Central memory CD8-positive, alpha-beta T cell (primary cell): ENCODE results near the gene NKD2.

Experiments used
- ATAC-seq: fragments of 150-1000 bp; cut with Tn5 transposase; replicated peaks from 2 replicates; pipeline ENCODE4 v1.10.0; 2022; ENCODE audit warnings: mild to moderate bottlenecking, moderate FRiP score, moderate number of reproducible peaks; ENCODE audit not compliant: poor library complexity, severe bottlenecking; ENCODE audit errors: extremely low read depth
- DNase-seq, 2 donors: peaks; one replicate each; pipeline ENCODE4 v3.0.0; 2021; ENCODE audit warnings: low spot score in 2 of 2
- H3K27ac Mint-ChIP-seq: one replicate; pipeline ENCODE4 v1.8.0; 2022; ENCODE audit warnings: low read depth, mild to moderate bottlenecking, moderate library complexity, mixed read lengths
- H3K27me3 Mint-ChIP-seq: one replicate; pipeline ENCODE4 v1.8.0; 2022; ENCODE audit warnings: mixed read lengths
- H3K36me3 Mint-ChIP-seq: one replicate; pipeline ENCODE4 v1.8.0; 2022; ENCODE audit warnings: mild to moderate bottlenecking, moderate library complexity, mixed read lengths; ENCODE audit not compliant: insufficient read depth
- H3K4me1 Mint-ChIP-seq: one replicate; pipeline ENCODE4 v1.8.0; 2022; ENCODE audit warnings: mixed read lengths
- H3K4me3 Mint-ChIP-seq: one replicate; pipeline ENCODE4 v1.8.0; 2022; ENCODE audit warnings: mild to moderate bottlenecking, moderate library complexity, mixed read lengths
- H3K9me3 Mint-ChIP-seq: one replicate; pipeline ENCODE4 v1.8.0; 2022; ENCODE audit warnings: mixed read lengths

The NKD2 gene

DNA sequence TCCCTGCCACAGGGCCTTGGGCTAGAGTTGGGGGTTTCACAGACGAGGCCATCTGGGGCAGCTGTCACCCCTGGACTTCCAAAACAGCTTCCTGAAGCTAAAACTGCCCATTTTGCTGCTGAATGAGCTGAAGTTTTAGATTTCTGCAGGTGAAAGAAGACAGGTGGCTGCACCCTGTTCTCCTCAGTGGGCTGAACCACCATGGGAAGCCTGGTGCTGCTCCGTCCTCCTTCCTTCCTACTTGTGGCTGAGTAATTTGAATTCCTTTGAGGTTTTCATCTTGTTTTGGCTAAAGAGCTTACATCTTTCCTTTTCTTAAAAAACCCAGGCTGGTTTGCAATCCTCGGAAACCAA is 5.3 kb downstream of the NKD2 start:
- no peak overlapping the region for H3K4me3 Mint-ChIP-seq
- no peak overlapping the region for H3K27ac Mint-ChIP-seq
- ATAC-seq (no peak), DNase-seq (no peak)
- H3K9me3 Mint-ChIP-seq, result no peaks in the 10 kb centered on the region
- H3K36me3 Mint-ChIP-seq, result no peaks in the 10 kb centered on the region
- H3K4me1 Mint-ChIP-seq, result no peaks in the 10 kb centered on the region
- peaks cover 26% of the 10 kb centered on the region for H3K27me3 Mint-ChIP-seq

DNA sequence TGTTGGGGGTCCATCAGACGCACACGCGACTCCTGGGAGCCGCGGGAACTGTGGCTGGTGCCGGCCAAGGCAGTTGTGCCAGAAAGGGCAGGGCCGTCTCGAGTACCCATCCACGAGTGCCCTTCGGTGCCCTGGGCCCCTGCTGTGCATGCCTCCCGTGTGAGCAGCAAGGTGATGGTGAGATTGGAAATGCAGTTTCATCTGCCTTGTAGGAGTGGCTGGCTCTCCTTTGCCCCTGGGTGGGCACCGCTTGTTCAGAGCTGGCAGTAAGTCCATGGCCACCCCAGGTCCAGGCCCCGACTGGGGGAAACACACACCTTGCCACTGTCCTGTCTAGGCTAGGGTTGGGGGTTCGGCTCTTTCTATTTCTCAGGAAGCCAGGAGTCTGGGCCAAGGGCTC is 5.7 kb downstream of the NKD2 start:
- Mint-ChIP-seq H3K27me3 (peaks cover 26% of the 10 kb centered on the region), H3K4me3 (no peak overlapping the region), H3K4me1 (no peaks in the 10 kb centered on the region), H3K27ac (no peak overlapping the region), H3K9me3 (no peaks in the 10 kb centered on the region), H3K36me3 (no peaks in the 10 kb centered on the region)
- DNase-seq (no peak), ATAC-seq (no peak)

DNA sequence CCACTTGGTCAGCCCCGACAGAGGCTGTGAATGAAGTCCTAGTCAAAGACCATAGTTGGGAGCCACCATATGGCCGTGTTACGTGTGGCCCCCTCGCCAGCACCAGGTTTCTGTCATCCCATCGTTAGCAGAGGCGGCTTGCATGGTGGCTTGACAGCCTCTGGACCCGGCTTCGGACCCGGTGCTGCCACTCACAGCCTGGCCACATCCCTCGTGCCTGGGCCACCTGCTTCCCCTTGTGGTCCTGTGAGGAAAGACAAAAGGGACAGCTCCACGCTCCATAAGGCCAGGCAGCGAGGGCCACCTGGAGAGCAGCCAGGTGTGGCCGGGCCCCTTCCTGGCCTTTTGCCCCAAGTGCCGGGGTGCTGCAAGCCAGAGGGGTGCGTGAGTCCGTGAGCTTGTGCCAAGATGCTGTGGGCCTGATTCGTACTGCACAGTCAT is 6.2 kb downstream of the NKD2 start:
- ATAC-seq (no peak), DNase-seq (no peak)
- Mint-ChIP-seq H3K36me3 (no peaks in the 10 kb centered on the region), H3K27me3 (peaks cover 22% of the 10 kb centered on the region), H3K27ac (no peak overlapping the region), H3K4me1 (no peaks in the 10 kb centered on the region), H3K9me3 (no peaks in the 10 kb centered on the region), H3K4me3 (no peak overlapping the region)

DNA sequence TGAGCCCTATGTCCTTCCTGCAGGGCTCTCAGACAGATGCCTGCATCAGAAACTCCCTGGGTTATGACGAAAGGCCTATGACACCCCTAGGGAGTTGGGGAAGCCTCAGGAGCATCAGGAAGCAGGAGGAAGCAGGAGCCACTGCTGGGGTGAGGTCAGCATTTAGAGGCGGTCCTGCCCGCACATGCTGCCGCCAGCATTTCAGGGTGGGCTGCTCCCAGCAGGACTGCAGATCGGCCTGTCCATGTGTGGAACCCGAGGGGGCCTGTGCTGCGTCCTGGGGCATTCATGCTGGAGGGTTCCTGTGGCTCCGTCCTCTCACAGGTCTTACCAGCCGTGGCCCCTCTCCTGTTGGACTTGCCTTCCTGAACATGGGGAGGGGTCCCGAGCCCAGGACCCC is 6.9 kb downstream of the NKD2 start:
- no peaks in the 10 kb centered on the region for H3K36me3 Mint-ChIP-seq
- H3K4me1 Mint-ChIP-seq, result no peaks in the 10 kb centered on the region
- no peak overlapping the region for H3K27ac Mint-ChIP-seq
- no peak for ATAC-seq
- H3K4me3 Mint-ChIP-seq, result no peak overlapping the region
- no peak for DNase-seq
- H3K27me3 Mint-ChIP-seq, result peaks cover 15% of the 10 kb centered on the region
- H3K9me3 Mint-ChIP-seq, result no peaks in the 10 kb centered on the region

DNA sequence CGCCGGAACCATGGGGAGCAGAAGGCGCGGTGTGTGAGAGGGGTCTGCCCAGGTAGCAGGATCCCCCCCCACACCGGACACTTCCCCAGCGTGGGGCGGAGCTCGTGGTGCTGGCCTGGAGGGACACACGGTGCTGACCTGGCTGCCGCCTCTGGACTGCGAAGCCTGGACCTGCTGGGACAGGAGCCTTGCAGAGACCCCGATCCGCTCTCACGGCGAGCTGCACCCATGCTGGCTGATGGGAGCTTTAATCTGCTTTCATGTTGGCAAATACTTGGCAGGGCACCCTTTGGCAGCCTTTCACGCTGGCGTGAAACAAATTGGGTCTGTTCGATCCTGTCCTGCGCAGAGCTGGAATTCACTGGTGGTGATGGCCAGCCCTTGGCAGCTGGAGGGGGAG is 7.4 kb downstream of the NKD2 start:
- ATAC-seq (no peak), DNase-seq (no peak)
- Mint-ChIP-seq H3K4me3 (no peak overlapping the region), H3K9me3 (no peaks in the 10 kb centered on the region), H3K27ac (no peak overlapping the region), H3K4me1 (no peaks in the 10 kb centered on the region), H3K27me3 (peaks cover 10% of the 10 kb centered on the region), H3K36me3 (no peaks in the 10 kb centered on the region)

DNA sequence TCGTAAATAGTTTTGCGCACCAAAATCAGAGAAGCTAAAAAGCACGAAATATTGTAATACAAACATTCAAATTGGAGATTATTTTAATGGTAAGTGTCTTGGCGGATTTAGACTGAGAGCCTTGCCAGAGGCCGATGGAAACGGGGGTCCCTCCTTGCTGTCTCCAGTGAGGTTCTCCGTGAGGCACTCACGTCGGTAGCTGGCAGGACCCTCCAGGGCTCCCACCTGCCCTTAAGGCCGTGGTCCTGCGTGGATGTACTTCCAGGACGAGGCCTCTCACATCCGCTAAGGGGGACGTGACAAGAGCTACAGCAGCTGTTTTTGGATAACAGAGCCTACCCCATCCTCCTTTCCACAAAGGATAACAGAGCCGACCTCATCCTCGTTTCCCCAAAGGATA is 7.9 kb downstream of the NKD2 start:
- peaks cover 1% of the 10 kb centered on the region for H3K36me3 Mint-ChIP-seq
- no peaks in the 10 kb centered on the region for H3K4me1 Mint-ChIP-seq
- H3K4me3 Mint-ChIP-seq, result no peak overlapping the region
- peaks cover 6% of the 10 kb centered on the region for H3K27me3 Mint-ChIP-seq
- H3K27ac Mint-ChIP-seq, result no peak overlapping the region
- ATAC-seq (no peak), DNase-seq (no peak)
- H3K9me3 Mint-ChIP-seq, result no peaks in the 10 kb centered on the region

DNA sequence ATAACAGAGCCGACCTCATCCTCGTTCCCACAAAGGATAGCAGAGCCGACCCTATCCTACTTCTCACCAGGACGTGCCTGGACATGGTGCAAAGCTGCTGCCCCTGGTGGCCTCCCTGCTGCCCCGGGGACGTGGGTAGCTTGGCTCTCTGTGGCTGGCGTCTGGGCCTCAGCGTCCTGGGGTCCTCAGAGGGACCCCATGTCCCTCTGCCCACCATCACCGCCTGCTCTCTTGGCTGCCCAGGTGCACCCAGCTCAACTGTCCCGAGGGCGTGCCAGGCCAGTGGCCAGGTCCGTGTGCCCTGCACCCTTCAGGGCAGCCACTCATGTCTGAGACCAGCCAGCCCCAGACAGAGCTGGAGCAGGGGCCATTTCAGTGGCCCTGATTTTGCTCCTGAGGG is 8.5 kb downstream of the NKD2 start:
- Mint-ChIP-seq H3K4me1 (no peaks in the 10 kb centered on the region), H3K4me3 (no peak overlapping the region), H3K27me3 (no peaks in the 10 kb centered on the region), H3K36me3 (peaks cover 1% of the 10 kb centered on the region), H3K27ac (no peak overlapping the region), H3K9me3 (no peaks in the 10 kb centered on the region)
- no peak for DNase-seq
- ATAC-seq, result no peak

DNA sequence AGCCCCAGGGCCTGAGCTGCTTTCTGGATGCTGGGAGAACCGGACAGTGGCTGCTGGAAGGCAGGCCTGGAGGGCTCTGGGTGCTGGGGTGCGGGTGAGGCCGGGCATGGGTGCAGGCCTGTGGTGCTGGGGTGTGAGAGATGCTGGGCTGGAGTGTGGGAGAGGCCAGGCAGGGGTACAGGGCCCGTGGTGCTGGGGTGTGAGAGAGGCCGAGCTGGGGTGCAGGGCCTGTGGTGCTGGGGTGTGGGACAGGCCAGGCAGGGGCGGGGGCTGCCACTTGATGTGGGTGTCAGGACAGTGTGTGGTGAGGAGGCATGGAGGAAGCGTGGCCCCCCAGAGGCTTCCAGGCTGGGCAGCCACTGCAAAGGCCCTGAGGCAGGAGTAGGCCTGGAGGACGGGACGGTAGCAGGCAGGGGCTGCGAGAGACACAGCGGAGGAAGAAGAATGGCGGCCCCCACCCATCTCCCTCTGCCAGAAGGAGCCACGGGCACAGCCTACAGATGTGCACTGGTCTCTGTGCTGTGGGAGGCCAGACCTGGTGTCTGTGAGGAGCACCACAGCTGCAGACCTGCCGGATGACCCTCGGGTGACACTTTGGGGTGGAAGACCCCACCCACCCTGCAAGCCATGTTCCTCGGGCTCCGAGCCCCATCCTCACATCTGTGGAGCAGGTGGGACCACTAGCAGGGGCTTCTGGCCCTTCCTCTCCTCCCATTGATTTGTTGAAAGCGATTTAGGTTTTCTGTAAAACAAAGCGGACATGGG is 9.3 kb downstream of the NKD2 start:
- H3K27ac Mint-ChIP-seq, result no peak overlapping the region
- DNase-seq, result no peak
- H3K4me3 Mint-ChIP-seq, result no peak overlapping the region
- H3K36me3 Mint-ChIP-seq, result peaks cover 1% of the 10 kb centered on the region
- no peak for ATAC-seq
- H3K4me1 Mint-ChIP-seq, result no peaks in the 10 kb centered on the region
- H3K9me3 Mint-ChIP-seq, result no peaks in the 10 kb centered on the region
- no peaks in the 10 kb centered on the region for H3K27me3 Mint-ChIP-seq

DNA sequence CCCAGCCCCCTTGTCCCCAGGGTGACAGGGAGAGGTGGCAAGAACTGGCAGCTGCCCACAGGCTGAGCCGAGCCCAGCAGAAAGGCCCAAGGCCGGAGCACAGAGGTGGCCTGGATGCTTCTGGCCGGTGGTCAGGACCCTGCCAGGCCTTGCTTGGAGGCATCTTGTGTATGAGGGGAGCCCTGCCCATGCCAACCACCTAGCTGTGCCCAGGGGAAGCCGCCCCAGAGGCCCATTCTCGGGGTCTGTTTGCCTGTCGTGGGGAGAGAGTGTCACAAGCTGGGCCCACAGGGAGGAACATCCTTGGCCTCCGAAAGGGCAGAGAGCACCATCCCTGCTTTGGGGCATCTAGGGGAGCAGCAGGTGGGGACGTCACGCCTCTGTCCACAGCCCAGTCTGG is 10.0 kb downstream of the NKD2 start:
- no peak overlapping the region for H3K27ac Mint-ChIP-seq
- H3K36me3 Mint-ChIP-seq, result peaks cover 1% of the 10 kb centered on the region
- ATAC-seq (no peak), DNase-seq (no peak)
- H3K4me3 Mint-ChIP-seq, result no peak overlapping the region
- H3K9me3 Mint-ChIP-seq, result no peaks in the 10 kb centered on the region
- H3K27me3 Mint-ChIP-seq, result no peaks in the 10 kb centered on the region
- H3K4me1 Mint-ChIP-seq, result no peaks in the 10 kb centered on the region

DNA sequence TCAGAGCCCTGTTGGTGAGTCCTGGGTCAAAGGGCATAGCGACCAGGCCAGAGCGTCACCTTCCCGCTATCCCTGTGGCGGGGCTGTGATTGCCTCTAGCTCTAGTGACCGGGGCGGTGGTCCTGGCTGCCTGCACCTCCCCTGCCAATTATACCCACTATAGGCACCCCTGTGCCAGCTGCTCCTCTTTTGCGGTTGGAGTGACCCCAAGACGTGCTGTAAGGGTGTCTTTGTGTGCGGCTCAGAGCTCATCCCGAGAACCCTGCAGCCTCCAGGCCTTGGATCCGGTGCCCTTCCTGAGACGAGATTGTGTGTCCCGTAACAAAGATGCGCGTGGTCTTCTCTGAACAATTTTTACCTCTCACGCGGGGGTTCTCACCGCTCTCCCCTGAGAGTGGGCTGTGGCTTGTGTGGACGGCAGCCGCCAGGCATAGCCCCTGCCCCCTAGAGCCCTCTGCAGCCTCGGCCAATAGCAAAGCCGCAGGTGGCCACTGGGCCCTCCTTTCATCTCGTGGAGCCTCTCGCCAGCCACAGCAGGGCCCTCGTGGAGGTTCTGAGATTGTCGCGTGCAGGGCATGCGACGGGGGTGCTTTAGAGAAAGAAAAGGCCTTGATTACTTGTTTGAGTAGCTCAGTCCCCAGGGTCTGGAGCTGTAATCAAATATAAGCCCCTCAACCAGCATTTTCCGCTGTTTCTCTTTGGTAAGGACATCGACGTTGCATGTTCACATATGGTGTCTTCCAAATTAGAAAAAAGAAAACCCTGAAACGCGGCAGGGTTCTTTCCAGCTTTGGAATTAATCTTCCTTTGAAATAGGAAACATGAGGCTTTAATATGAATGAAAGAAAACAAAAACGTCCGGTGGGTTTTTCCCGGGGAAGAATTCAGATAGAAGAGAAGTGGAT is 10.7 kb downstream of the NKD2 start:
- Mint-ChIP-seq H3K4me3 (no peak overlapping the region), H3K27me3 (no peaks in the 10 kb centered on the region), H3K9me3 (no peaks in the 10 kb centered on the region), H3K4me1 (no peaks in the 10 kb centered on the region), H3K36me3 (peaks cover 1% of the 10 kb centered on the region), H3K27ac (no peak overlapping the region)
- ATAC-seq (no peak), DNase-seq (no peak)

DNA sequence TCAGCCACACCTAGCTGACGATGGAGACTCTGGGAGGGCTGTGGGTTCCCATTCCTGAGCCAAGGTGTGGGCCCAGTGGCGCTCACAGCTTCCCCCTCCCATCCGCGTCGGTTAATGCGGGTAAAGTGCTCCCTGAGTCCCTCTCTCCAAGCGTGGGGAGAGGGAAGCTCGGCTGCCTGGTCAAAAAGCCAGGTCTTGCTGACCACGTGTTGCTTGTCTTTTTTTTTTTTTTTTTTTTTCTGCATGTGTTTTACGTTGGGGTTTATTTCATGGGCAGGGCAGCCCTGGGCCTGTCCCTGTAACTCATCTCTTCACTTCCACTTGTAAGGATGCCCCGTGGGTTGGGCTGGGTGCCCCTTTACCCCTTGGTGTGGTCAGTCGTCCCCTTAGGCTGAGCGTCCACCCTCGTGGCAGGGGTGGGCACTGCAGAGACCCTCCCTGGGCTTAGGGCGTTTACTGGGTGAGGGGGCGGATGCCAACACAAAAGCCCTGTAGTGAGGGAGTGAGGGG is 11.9 kb downstream of the NKD2 start:
- H3K36me3 Mint-ChIP-seq, result peaks cover 1% of the 10 kb centered on the region
- no peak for ATAC-seq
- peak overlapping the region; percentile 17 for H3K27ac Mint-ChIP-seq
- H3K27me3 Mint-ChIP-seq, result no peaks in the 10 kb centered on the region
- H3K4me3 Mint-ChIP-seq, result no peak overlapping the region
- no peaks in the 10 kb centered on the region for H3K4me1 Mint-ChIP-seq
- no peaks in the 10 kb centered on the region for H3K9me3 Mint-ChIP-seq
- DNase-seq, result no peak

DNA sequence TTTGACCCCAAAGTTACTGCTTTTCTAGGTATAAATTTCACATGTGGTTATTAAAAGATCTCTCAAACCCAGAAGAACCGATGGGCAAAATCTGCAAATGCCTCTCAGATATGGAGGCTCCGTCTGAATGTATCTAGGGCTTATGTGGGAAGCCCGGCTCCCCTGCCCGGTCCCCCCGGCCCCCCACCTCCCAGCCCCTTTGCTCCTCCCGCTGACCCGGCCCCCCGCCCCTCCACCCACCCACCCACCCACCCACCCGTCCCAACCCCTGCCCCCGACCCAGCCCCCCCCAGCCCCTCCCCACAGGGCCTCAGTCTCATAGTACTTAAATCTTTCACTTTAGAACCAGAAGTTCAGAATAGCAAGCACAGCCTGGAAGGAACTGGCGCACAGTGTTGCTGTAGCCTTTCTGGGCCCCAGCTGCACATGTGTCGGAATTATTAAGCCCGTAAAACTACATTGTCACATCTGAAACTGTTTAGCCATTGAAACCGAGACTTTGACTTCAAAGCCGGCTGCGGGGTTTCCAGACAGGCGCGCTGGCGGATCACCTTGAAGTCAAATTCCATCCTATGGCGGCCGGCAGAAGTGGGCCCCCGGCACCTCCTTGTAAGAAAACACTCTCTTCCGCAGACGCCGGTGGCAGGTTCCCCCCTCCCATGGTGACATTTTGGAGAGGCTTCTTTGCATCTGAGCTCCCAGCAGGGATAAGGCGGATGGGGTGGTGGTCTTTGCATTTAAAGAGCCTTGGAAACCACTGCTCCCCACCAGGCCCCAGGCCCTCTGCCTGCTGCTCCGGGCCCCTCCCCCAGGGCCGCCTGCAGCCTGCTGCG is 12.8 kb downstream of the NKD2 start:
- ATAC-seq, result no peak
- Mint-ChIP-seq H3K36me3 (peaks cover 1% of the 10 kb centered on the region), H3K9me3 (no peaks in the 10 kb centered on the region), H3K27me3 (no peaks in the 10 kb centered on the region), H3K4me3 (no peak overlapping the region), H3K4me1 (no peaks in the 10 kb centered on the region), H3K27ac (peak overlapping the region; percentile 17)
- DNase-seq, result no peak
